GM23338 (cell line): ENCODE measurements around the gene NPSR1.

Source experiments
- CREB1 ChIP-seq: fragments of 250-450 bp; sonication (Bioruptor Pico); IDR thresholded peaks from 2 replicates; pipeline ENCODE4 v1.5.0; 2020; ENCODE audit warnings: low read depth, mild to moderate bottlenecking, moderate library complexity
- EZH2 ChIP-seq: fragments of 200-600 bp; sonication (generic); IDR thresholded peaks from one replicate; pipeline ENCODE4 v1.8.0; 2017; ENCODE audit warnings: antibody characterized with exemption, mild to moderate bottlenecking, low read depth; ENCODE audit not compliant: unreplicated experiment
- EZH2phosphoT487 ChIP-seq: fragments of 200-600 bp; sonication (generic); IDR thresholded peaks from one replicate; pipeline ENCODE4 v1.8.1; 2018; ENCODE audit warnings: antibody characterized with exemption; ENCODE audit not compliant: unreplicated experiment
- JUNB ChIP-seq: IDR thresholded peaks from one replicate; pipeline ENCODE4 v1.6.1; 2016; ENCODE audit warnings: antibody characterized with exemption; ENCODE audit not compliant: unreplicated experiment
- NANOG ChIP-seq: IDR thresholded peaks from 2 replicates; pipeline ENCODE4 v1.6.1; 2016; ENCODE audit warnings: antibody characterized with exemption, borderline replicate concordance
- POLR2AphosphoS5 ChIP-seq: IDR thresholded peaks from 2 replicates; pipeline ENCODE4 v1.6.1; 2016; ENCODE audit warnings: antibody characterized with exemption, low read depth
- REST ChIP-seq: IDR thresholded peaks from one replicate; pipeline ENCODE4 v1.6.1; 2018; ENCODE audit warnings: antibody characterized with exemption; ENCODE audit not compliant: unreplicated experiment
- STAT1 ChIP-seq: IDR thresholded peaks from one replicate; pipeline ENCODE4 v1.6.1; 2016; ENCODE audit warnings: antibody characterized with exemption; ENCODE audit not compliant: unreplicated experiment
- ZNF114 ChIP-seq: fragments of 250-450 bp; sonication (Bioruptor Pico); IDR thresholded peaks from 2 replicates; pipeline ENCODE4 v1.5.0; 2020; ENCODE audit warnings: mild to moderate bottlenecking, moderate library complexity
- ZNF331 ChIP-seq: fragments of 250-450 bp; sonication (Bioruptor Pico); IDR thresholded peaks from 2 replicates; pipeline ENCODE4 v1.5.0; 2020; ENCODE audit warnings: low read depth, mild to moderate bottlenecking, moderate library complexity
- TF ChIP-seq, protein P1 (sequence below), 2 experiments: fragments of 200-600 bp in 1 of 2; sonication (generic) in 1 of 2; conservative IDR thresholded peaks; 2 replicates each; pipeline versions ENCODE4 v1.5.1 to v1.6.1; 2016 to 2017; ENCODE audit warnings: antibody characterized with exemption in 2 of 2, low read depth in 2 of 2, mild to moderate bottlenecking in 2 of 2, moderate library complexity in 1 of 2
- TF ChIP-seq, protein P2 (sequence below): IDR thresholded peaks from 2 replicates; pipeline ENCODE4 v1.6.1; 2016; ENCODE audit warnings: antibody characterized with exemption

DNA sequence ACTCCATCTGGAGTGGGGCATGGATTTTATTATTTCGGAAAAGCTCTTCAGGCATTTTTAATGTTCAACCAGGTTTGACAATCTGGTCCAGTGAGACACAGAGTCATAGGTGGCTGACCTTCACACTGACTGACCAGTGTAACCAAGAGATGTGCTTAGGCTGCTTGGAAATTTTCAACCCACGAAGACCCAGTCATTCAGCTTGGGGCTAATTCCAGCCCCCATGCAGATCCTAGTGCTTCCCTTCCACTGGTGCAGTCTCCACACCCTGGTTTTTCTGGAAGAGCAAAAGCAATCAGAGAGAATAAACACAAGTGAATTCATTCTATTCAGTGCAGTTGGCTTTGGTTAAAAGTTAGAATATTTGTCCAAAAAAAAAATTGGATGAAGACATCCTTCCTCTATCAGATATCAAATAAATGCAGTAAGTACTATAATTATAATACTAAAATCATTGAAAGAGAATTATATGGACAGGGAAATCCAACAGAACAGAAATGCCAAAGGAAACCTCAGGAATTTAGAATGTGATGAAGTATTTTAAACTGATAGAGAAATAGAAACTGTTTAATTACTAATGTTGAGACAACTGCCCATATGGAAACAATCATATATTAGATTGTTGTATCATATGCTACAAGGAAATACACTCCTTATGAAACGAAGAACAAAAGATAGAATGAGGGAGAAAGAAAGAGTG, 178.0 kb downstream of the NPSR1 start:
- TF ChIP-seq EZH2 (no peak), POLR2AphosphoS5 (no peak), REST (no peak), JUNB (no peak), EZH2phosphoT487 (no peak), ZNF114 (no peak), ZNF331 (CRISPR knock-in tag) (no peak), STAT1 (no peak), CREB1 (CRISPR knock-in tag) (no peak), NANOG (no peak)
- TF ChIP-seq, protein P1, sequence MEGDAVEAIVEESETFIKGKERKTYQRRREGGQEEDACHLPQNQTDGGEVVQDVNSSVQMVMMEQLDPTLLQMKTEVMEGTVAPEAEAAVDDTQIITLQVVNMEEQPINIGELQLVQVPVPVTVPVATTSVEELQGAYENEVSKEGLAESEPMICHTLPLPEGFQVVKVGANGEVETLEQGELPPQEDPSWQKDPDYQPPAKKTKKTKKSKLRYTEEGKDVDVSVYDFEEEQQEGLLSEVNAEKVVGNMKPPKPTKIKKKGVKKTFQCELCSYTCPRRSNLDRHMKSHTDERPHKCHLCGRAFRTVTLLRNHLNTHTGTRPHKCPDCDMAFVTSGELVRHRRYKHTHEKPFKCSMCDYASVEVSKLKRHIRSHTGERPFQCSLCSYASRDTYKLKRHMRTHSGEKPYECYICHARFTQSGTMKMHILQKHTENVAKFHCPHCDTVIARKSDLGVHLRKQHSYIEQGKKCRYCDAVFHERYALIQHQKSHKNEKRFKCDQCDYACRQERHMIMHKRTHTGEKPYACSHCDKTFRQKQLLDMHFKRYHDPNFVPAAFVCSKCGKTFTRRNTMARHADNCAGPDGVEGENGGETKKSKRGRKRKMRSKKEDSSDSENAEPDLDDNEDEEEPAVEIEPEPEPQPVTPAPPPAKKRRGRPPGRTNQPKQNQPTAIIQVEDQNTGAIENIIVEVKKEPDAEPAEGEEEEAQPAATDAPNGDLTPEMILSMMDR (conservative IDR thresholded peaks at IDR 0.05; ENCODE audit: low read depth in 2 of 2), result no peak
- TF ChIP-seq, protein P2, sequence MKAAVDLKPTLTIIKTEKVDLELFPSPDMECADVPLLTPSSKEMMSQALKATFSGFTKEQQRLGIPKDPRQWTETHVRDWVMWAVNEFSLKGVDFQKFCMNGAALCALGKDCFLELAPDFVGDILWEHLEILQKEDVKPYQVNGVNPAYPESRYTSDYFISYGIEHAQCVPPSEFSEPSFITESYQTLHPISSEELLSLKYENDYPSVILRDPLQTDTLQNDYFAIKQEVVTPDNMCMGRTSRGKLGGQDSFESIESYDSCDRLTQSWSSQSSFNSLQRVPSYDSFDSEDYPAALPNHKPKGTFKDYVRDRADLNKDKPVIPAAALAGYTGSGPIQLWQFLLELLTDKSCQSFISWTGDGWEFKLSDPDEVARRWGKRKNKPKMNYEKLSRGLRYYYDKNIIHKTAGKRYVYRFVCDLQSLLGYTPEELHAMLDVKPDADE, result no peak
